GM18867 (cell line): ENCODE data around the gene PSPN.

Experiments used
- ATAC-seq: cut with Tn5 transposase; IDR thresholded peaks from one replicate; pipeline ENCODE4 v1.9.1; 2021; ENCODE audit warnings: mild to moderate bottlenecking, moderate library complexity; ENCODE audit not compliant: unreplicated experiment

PSPN gene

GRCh38 chr19:6375411-6376010, at the start of gene PSPN:
TSS of gene PSPN (minus strand) at chr19:6375933. CDS start at chr19:6375849, 84 bp downstream.
- ATAC-seq: no peak

- ATAC-seq: peak; percentile 80
Observed at GRCh38 chr19:6424939-6425731, 49.4 kb upstream of the PSPN start.

GRCh38 chr19:6424195-6424938, 48.6 kb upstream of the PSPN start, which contains the start of gene KHSRP:
TSS of gene KHSRP (minus strand) at chr19:6424811. CDS start at chr19:6424701, 110 bp downstream.
- ATAC-seq: peak; percentile 1

GRCh38 chr19:6423499-6424194, 47.9 kb upstream of the PSPN start:
- ATAC-seq: no peak

- ATAC-seq: no peak
Observed at GRCh38 chr19:6421075-6422014, 45.6 kb upstream of the PSPN start.

- ATAC-seq: no peak
Observed at GRCh38 chr19:6418562-6418932, 42.8 kb upstream of the PSPN start.

- ATAC-seq: no peak
Observed at GRCh38 chr19:6417713-6418561, 42.2 kb upstream of the PSPN start.

- ATAC-seq: no peak
Observed at GRCh38 chr19:6416658-6417405, 41.1 kb upstream of the PSPN start.

GRCh38 chr19:6415591-6416190, 40.0 kb upstream of the PSPN start:
- no peak for ATAC-seq

GRCh38 chr19:6414793-6415590, 39.3 kb upstream of the PSPN start:
- no peak for ATAC-seq

- no peak for ATAC-seq
Observed at GRCh38 chr19:6413721-6414643, 38.2 kb upstream of the PSPN start.

GRCh38 chr19:6413291-6413690, 37.6 kb upstream of the PSPN start:
- ATAC-seq: no peak

GRCh38 chr19:6412447-6413091, 36.8 kb upstream of the PSPN start:
- no peak for ATAC-seq

- no peak for ATAC-seq
Observed at GRCh38 chr19:6412061-6412446, 36.3 kb upstream of the PSPN start.

- ATAC-seq: no peak
Observed at GRCh38 chr19:6409346-6409745, 33.6 kb upstream of the PSPN start.

- no peak for ATAC-seq
Observed at GRCh38 chr19:6406401-6406800, 30.7 kb upstream of the PSPN start.
